H9 (cell line): ENCODE data around the gene CD226. TPM values are rescaled to one million over a fixed set of nuclear protein-coding genes. Genes with fewer than 3 reads are reported as not detected.

Experiments used
- DNase-seq: peaks from one replicate; pipeline ENCODE4 v3.0.0-alpha.2; 2017
- H2AFZ ChIP-seq: one replicate; pipeline ENCODE4 v1.6.1; 2013; ENCODE audit warnings: mild to moderate bottlenecking, low read length, control low read depth, moderate library complexity
- H2AK5ac ChIP-seq: 2 replicates; pipeline ENCODE4 v1.6.1; 2013; ENCODE audit warnings: low read length, control low read depth, mixed read lengths; ENCODE audit not compliant: insufficient read length
- H2BK120ac ChIP-seq: one replicate; pipeline ENCODE4 v1.6.1; 2013; ENCODE audit warnings: low read depth, mild to moderate bottlenecking, low read length, control low read depth, inconsistent platforms; ENCODE audit not compliant: poor library complexity, severe bottlenecking
- H2BK12ac ChIP-seq: 2 replicates; pipeline ENCODE4 v1.6.1; 2013; ENCODE audit warnings: low read length, control low read depth, mixed read lengths, low read depth; ENCODE audit not compliant: insufficient read length
- H2BK15ac ChIP-seq: 2 replicates; pipeline ENCODE4 v1.6.1; 2013; ENCODE audit warnings: low read depth, low read length, control low read depth
- H2BK20ac ChIP-seq: one replicate; pipeline ENCODE4 v1.6.1; 2013; ENCODE audit warnings: low read depth, mild to moderate bottlenecking, low read length, control low read depth, inconsistent platforms; ENCODE audit not compliant: poor library complexity, severe bottlenecking
- H2BK5ac ChIP-seq: 2 replicates; pipeline ENCODE4 v1.6.1; 2013; ENCODE audit warnings: low read length, control low read depth, mixed read lengths; ENCODE audit not compliant: insufficient read length
- H3K14ac ChIP-seq: 2 replicates; pipeline ENCODE4 v1.6.1; 2013; ENCODE audit warnings: low read length, control low read depth; ENCODE audit not compliant: insufficient read depth
- H3K18ac ChIP-seq: 2 replicates; pipeline ENCODE4 v1.6.1; 2013; ENCODE audit warnings: low read depth, mild to moderate bottlenecking, mixed read lengths, low read length, control low read depth; ENCODE audit not compliant: insufficient read length
- H3K23ac ChIP-seq: 2 replicates; pipeline ENCODE4 v1.6.1; 2013; ENCODE audit warnings: low read length, control low read depth, mixed read lengths, low read depth; ENCODE audit not compliant: insufficient read length
- H3K23me2 ChIP-seq: 2 replicates; pipeline ENCODE4 v1.6.1; 2013; ENCODE audit warnings: low read depth, mild to moderate bottlenecking, mixed read lengths, low read length, control low read depth; ENCODE audit not compliant: insufficient read length, poor library complexity, severe bottlenecking
- H3K27ac ChIP-seq: 2 replicates; pipeline ENCODE4 v1.5.1; 2013; ENCODE audit warnings: low read length, control low read depth, mixed read lengths, low read depth; ENCODE audit not compliant: insufficient read length
- H3K27me3 ChIP-seq: 2 replicates; pipeline ENCODE4 v1.6.1; 2013; ENCODE audit warnings: low read length, control low read depth, inconsistent platforms; ENCODE audit not compliant: insufficient read depth
- H3K4ac ChIP-seq: 2 replicates; pipeline ENCODE4 v1.6.1; 2013; ENCODE audit warnings: low read depth, mild to moderate bottlenecking, control low read depth, inconsistent platforms, low read length, moderate library complexity
- H3K4me1 ChIP-seq: 2 replicates; pipeline ENCODE4 v1.6.1; 2013; ENCODE audit warnings: low read length, control low read depth, inconsistent platforms; ENCODE audit not compliant: insufficient read depth
- H3K4me2 ChIP-seq: 2 replicates; pipeline ENCODE4 v1.6.1; 2013; ENCODE audit warnings: low read length, control low read depth, mixed read lengths; ENCODE audit not compliant: insufficient read length, insufficient read depth
- H3K56ac ChIP-seq: 2 replicates; pipeline ENCODE4 v1.6.1; 2013; ENCODE audit warnings: low read depth, mild to moderate bottlenecking, mixed read lengths, low read length, control low read depth; ENCODE audit not compliant: insufficient read length
- H3K79me1 ChIP-seq: 2 replicates; pipeline ENCODE4 v1.6.1; 2013; ENCODE audit warnings: low read depth, mild to moderate bottlenecking, moderate library complexity, low read length, control low read depth, inconsistent platforms; ENCODE audit not compliant: insufficient read depth, poor library complexity, severe bottlenecking
- H3K79me2 ChIP-seq: 2 replicates; pipeline ENCODE4 v1.6.1; 2013; ENCODE audit warnings: low read length, control low read depth, inconsistent platforms; ENCODE audit not compliant: insufficient read depth
- H3K9ac ChIP-seq: 2 replicates; pipeline ENCODE4 v1.6.1; 2013; ENCODE audit warnings: low read length, control low read depth, mixed read lengths; ENCODE audit not compliant: insufficient read length; ENCODE audit errors: extremely low read depth
- H3K9me3 ChIP-seq: one replicate; pipeline ENCODE4 v1.6.1; 2013; ENCODE audit warnings: low read depth, low read length, inconsistent platforms; ENCODE audit not compliant: control insufficient read depth
- H3T11ph ChIP-seq: one replicate; pipeline ENCODE4 v1.6.1; 2013; ENCODE audit warnings: mild to moderate bottlenecking, low read length, control low read depth, inconsistent platforms
- H4K20me1 ChIP-seq: one replicate; pipeline ENCODE4 v1.6.1; 2013; ENCODE audit not compliant: control insufficient read depth, insufficient read length, insufficient read depth
- H4K5ac ChIP-seq: 2 replicates; pipeline ENCODE4 v1.6.1; 2013; ENCODE audit warnings: low read depth, mild to moderate bottlenecking, mixed read lengths, low read length, control low read depth; ENCODE audit not compliant: insufficient read length
- H4K8ac ChIP-seq: replicated peaks from 2 replicates; pipeline ENCODE4 v1.6.1; 2013; ENCODE audit warnings: low read length, control low read depth, mixed read lengths, low read depth; ENCODE audit not compliant: insufficient read length
- H4K91ac ChIP-seq: 2 replicates; pipeline ENCODE4 v1.6.1; 2013; ENCODE audit warnings: low read depth, mild to moderate bottlenecking, moderate library complexity, mixed read lengths, low read length, control low read depth; ENCODE audit not compliant: insufficient read length
- H3K27ac Mint-ChIP-seq, 3 experiments: 2 replicates in 2 of 3; 3 replicates in 1 of 3; pipeline ENCODE4 v1.8.0; 2020 to 2021; ENCODE audit warnings: mixed read lengths in 3 of 3, mild to moderate bottlenecking in 1 of 3, moderate library complexity in 1 of 3
- H3K27me3 Mint-ChIP-seq: 2 replicates; pipeline ENCODE4 v1.8.0; 2021; ENCODE audit warnings: low read depth, mild to moderate bottlenecking, moderate library complexity, mixed read lengths
- H3K36me3 Mint-ChIP-seq, 3 experiments: 2 replicates in 2 of 3; 3 replicates in 1 of 3; pipeline ENCODE4 v1.8.0; 2020 to 2021; ENCODE audit warnings: low read depth in 3 of 3, mixed read lengths in 3 of 3; ENCODE audit not compliant: insufficient read depth in 1 of 3
- H3K4me1 Mint-ChIP-seq, 2 experiments: 2 replicates each; pipeline ENCODE4 v1.8.0; 2020; ENCODE audit warnings: mixed read lengths in 2 of 2
- H3K4me3 Mint-ChIP-seq, 2 experiments: 2 replicates in 1 of 2; 3 replicates in 1 of 2; pipeline ENCODE4 v1.8.0; 2020 to 2021; ENCODE audit warnings: mild to moderate bottlenecking in 2 of 2, mixed read lengths in 2 of 2, moderate library complexity in 1 of 2
- H3K9me3 Mint-ChIP-seq, 2 experiments: 2 replicates in 1 of 2; 3 replicates in 1 of 2; pipeline ENCODE4 v1.8.0; 2020; ENCODE audit warnings: mild to moderate bottlenecking in 2 of 2, mixed read lengths in 2 of 2, moderate library complexity in 1 of 2
- WGBS: extraction: QIAGEN DNeasy Blood & Tissue Kit; methylation state at CpG from one replicate; pipeline ENCODE4 v1.1.7; 2013; ENCODE audit warnings: missing lambda C conversion rate, low lambda C conversion rate, mixed read lengths; ENCODE audit not compliant: insufficient read length; ENCODE audit errors: extremely low coverage; 5-methylcytosine and 5-hydroxymethylcytosine counted together
- total RNA-seq: library from RNA; stranded (reverse); gene quantifications from 2 replicates; pipeline ENCODE4 v1.2.1, GENCODE V29; 2021
- TF ChIP-seq, protein P1 (sequence below): fragments of 200-600 bp; sonication (generic); conservative IDR thresholded peaks from 3 replicates; pipeline ENCODE4 v1.8.0; 2021; ENCODE audit warnings: antibody characterized with exemption, mild to moderate bottlenecking

The CD226 gene
- total RNA-seq, 1 experiment from 2014 or later: not detected

- H2BK120ac ChIP-seq: no peak overlapping the region
- H4K8ac ChIP-seq: no peak overlapping the region
- H3K79me2 ChIP-seq: no peaks in the 10 kb centered on the region
- H3K9me3 ChIP-seq: no peaks in the 10 kb centered on the region
- H2AFZ ChIP-seq: no peak overlapping the region
- no peak overlapping the region for H2BK5ac ChIP-seq
- H3K4me3 Mint-ChIP-seq: no peak overlapping the region
- H3K36me3 Mint-ChIP-seq: no peaks in the 10 kb centered on the region
- H3K23me2 ChIP-seq: no peaks in the 10 kb centered on the region
- no peak overlapping the region for H3K4me2 ChIP-seq
- WGBS: no CpG with 5 or more reads among the region's 7 CpGs
- no peak overlapping the region for H4K91ac ChIP-seq
- no peaks in the 10 kb centered on the region; a peak in 1 of 5 replicates for H3K9me3 Mint-ChIP-seq
- H3T11ph ChIP-seq: no peak overlapping the region
- no peak for DNase-seq
- no peaks in the 10 kb centered on the region for H3K27me3 ChIP-seq
- TF ChIP-seq, protein P1, sequence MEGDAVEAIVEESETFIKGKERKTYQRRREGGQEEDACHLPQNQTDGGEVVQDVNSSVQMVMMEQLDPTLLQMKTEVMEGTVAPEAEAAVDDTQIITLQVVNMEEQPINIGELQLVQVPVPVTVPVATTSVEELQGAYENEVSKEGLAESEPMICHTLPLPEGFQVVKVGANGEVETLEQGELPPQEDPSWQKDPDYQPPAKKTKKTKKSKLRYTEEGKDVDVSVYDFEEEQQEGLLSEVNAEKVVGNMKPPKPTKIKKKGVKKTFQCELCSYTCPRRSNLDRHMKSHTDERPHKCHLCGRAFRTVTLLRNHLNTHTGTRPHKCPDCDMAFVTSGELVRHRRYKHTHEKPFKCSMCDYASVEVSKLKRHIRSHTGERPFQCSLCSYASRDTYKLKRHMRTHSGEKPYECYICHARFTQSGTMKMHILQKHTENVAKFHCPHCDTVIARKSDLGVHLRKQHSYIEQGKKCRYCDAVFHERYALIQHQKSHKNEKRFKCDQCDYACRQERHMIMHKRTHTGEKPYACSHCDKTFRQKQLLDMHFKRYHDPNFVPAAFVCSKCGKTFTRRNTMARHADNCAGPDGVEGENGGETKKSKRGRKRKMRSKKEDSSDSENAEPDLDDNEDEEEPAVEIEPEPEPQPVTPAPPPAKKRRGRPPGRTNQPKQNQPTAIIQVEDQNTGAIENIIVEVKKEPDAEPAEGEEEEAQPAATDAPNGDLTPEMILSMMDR: no peak
- H3K18ac ChIP-seq: no peak overlapping the region
- no peak overlapping the region for H4K5ac ChIP-seq
- no peak overlapping the region for H3K23ac ChIP-seq
- no peak overlapping the region for H2BK20ac ChIP-seq
- H3K4ac ChIP-seq: no peak overlapping the region
- H2AK5ac ChIP-seq: no peak overlapping the region
- H3K27ac Mint-ChIP-seq: no peak overlapping the region
- H3K79me1 ChIP-seq: no peaks in the 10 kb centered on the region
- no peaks in the 10 kb centered on the region; the same call in 1 of the 2 replicates for H3K4me1 ChIP-seq
- no peaks in the 10 kb centered on the region for H3K27me3 Mint-ChIP-seq
- no peak overlapping the region for H2BK15ac ChIP-seq
- H2BK12ac ChIP-seq: no peak overlapping the region
- H3K56ac ChIP-seq: no peak overlapping the region
- H3K14ac ChIP-seq: no peak overlapping the region; the same call in 1 of the 2 replicates
- no peaks in the 10 kb centered on the region for H4K20me1 ChIP-seq
- H3K27ac ChIP-seq: no peak overlapping the region
- no peaks in the 10 kb centered on the region for H3K4me1 Mint-ChIP-seq
- no peak overlapping the region for H3K9ac ChIP-seq
Measured at GRCh38 chr18:69906765-69907164, 40.9 kb downstream of the CD226 start.
